ENCODE measurements around the gene NPFFR1. TPM values are rescaled to one million over a fixed set of nuclear protein-coding genes. Genes with fewer than 3 reads are reported as not detected.
A peak's percentile ranks its signal among the peaks of the same experiment; 100 is the strongest.

Gene NPFFR1
- total RNA-seq, 2 donors from 2014 or later = not detected

GRCh38 chr10:70221030-70221429 is 62.8 kb downstream of the NPFFR1 start:
- ATAC-seq (replicated peaks) = no peak
- Mint-ChIP-seq H3K4me3 (peak overlapping the region; percentile 47), H3K27ac (peak overlapping the region; percentile 12), H3K27me3 (no peaks in the 10 kb centered on the region), H3K36me3 (ENCODE audit: low read depth) (peaks cover 65% of the 10 kb centered on the region), H3K9me3 (no peaks in the 10 kb centered on the region), H3K4me1 (peaks cover 21% of the 10 kb centered on the region)

DNA sequence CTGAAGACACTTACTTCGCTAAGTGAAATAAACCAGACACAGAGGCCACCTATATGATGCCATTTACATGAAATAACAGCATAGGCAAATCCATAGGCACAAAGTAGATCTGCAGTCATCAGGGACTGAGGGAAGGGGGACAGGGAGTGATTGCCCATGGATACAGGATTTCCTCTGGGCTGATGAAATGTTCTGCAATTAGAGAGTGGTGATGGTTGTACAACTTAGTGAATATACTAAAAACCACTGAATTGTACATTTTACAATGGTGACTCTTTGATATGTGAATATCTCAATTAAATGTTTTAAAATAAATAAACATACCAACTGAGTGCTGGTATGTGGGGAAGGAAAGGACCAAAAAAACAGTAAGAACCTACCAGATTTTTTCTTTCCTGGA is 70.9 kb downstream of the NPFFR1 start:
- H3K27me3 Mint-ChIP-seq = no peaks in the 10 kb centered on the region
- no peaks in the 10 kb centered on the region for H3K9me3 Mint-ChIP-seq
- no peak for ATAC-seq (replicated peaks)
- H3K36me3 Mint-ChIP-seq (ENCODE audit: low read depth) = peaks cover 100% of the 10 kb centered on the region
- H3K4me3 Mint-ChIP-seq = no peak overlapping the region
- no peaks in the 10 kb centered on the region for H3K4me1 Mint-ChIP-seq
- H3K27ac Mint-ChIP-seq = no peak overlapping the region

- Mint-ChIP-seq H3K27ac (peak overlapping the region; percentile 54), H3K27me3 (no peaks in the 10 kb centered on the region), H3K4me3 (no peak overlapping the region), H3K4me1 (no peaks in the 10 kb centered on the region), H3K36me3 (ENCODE audit: low read depth) (peaks cover 100% of the 10 kb centered on the region), H3K9me3 (no peaks in the 10 kb centered on the region)
- no peak for ATAC-seq (replicated peaks)
Observed at GRCh38 chr10:70212277-70212676, 71.5 kb downstream of the NPFFR1 start.

DNA sequence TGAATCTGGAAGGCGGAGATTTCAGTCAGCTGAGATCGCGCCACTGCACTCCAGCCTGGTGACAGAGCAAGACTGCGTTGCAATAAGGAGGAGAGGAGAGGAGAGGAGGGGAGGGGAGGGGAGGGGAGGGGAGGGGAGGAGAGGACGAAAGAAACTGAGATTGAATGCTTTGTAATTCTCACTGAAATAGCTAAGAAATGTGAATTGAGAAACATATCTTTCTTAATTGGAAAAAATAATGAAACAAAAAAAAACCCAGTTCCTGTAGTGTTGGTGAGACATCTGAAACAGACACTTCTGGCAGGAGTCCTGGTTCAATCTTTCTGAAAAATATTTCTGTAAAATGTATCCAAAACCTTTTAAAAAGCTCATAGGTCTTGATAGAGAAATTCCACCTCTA is 77.0 kb downstream of the NPFFR1 start:
- H3K4me1 Mint-ChIP-seq = no peaks in the 10 kb centered on the region
- no peaks in the 10 kb centered on the region for H3K27me3 Mint-ChIP-seq
- H3K27ac Mint-ChIP-seq = no peak overlapping the region
- ATAC-seq (replicated peaks) = no peak
- no peaks in the 10 kb centered on the region for H3K9me3 Mint-ChIP-seq
- H3K36me3 Mint-ChIP-seq (ENCODE audit: low read depth) = peaks cover 99% of the 10 kb centered on the region
- no peak overlapping the region for H3K4me3 Mint-ChIP-seq

- no peaks in the 10 kb centered on the region for H3K27me3 Mint-ChIP-seq
- no peak overlapping the region for H3K4me3 Mint-ChIP-seq
- no peak overlapping the region for H3K27ac Mint-ChIP-seq
- H3K36me3 Mint-ChIP-seq (ENCODE audit: low read depth) = peaks cover 99% of the 10 kb centered on the region
- ATAC-seq (replicated peaks) = no peak
- peaks cover 6% of the 10 kb centered on the region for H3K4me1 Mint-ChIP-seq
- H3K9me3 Mint-ChIP-seq = no peaks in the 10 kb centered on the region
Observed at GRCh38 chr10:70201105-70201504, 82.7 kb downstream of the NPFFR1 start.

DNA sequence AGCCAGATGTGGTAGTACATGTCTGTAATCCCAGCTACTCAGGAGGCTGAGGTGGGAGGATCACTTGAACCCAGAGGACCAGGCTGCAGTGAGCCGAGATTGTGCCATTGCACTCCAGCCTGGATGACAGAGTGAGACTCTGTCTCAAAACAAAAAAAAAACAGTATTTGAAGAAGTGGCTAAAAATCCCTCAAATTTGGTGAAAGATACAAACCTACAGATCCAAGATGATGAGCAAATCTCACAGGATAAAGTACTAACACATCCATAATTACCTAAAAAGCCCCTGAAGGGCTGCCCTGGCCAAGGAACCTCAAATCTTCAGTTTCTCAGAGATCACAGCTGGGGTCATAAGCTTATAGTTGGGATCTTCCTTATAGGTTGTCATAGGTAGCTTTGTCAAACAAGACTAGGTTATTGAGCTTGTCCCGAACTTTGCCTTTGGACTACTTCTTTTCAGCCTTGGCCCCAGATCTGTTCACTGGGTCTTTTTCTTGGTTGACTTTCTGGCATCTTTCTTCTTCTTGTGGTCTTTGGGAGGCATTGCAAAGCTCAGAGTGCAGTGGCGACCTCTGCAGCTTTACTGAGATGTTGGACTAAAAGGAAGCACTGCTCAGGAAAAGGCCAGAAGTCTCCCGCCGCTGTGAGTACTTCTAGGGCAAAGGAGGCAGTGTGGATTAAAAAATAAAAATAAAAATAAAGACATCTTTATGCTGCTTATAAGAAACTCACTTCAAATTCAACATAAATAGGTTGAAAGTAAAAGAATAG is 84.9 kb downstream of the NPFFR1 start:
- peaks cover 77% of the 10 kb centered on the region for H3K36me3 Mint-ChIP-seq (ENCODE audit: low read depth)
- ATAC-seq (replicated peaks) = no peak
- H3K27me3 Mint-ChIP-seq = no peaks in the 10 kb centered on the region
- H3K4me1 Mint-ChIP-seq = peaks cover 6% of the 10 kb centered on the region
- H3K9me3 Mint-ChIP-seq = no peaks in the 10 kb centered on the region
- H3K4me3 Mint-ChIP-seq = no peak overlapping the region
- H3K27ac Mint-ChIP-seq = no peak overlapping the region

Other genes with a start within 250 kb of the NPFFR1 start
- gene MACROH2A2, start 231.2 kb downstream of the NPFFR1 start, total RNA-seq = 1 to 10 TPM; 2.4 to 2.5 TPM
- 10 to 100 TPM; 11.3 to 14.3 TPM for gene AIFM2, start 151.2 kb downstream of the NPFFR1 start, total RNA-seq
- 10 to 100 TPM in 1 of 2 donors, 1 to 10 TPM in 1; 9.6 to 16.4 TPM for gene TYSND1, start 137.3 kb downstream of the NPFFR1 start, total RNA-seq
- gene SAR1A, start 113.5 kb downstream of the NPFFR1 start, total RNA-seq = 10 to 100 TPM; 70.0 to 92.2 TPM
- 100 to 1,000 TPM; 176 to 260 TPM for gene PPA1, start 50.6 kb downstream of the NPFFR1 start, total RNA-seq
- gene LRRC20, start 98.6 kb upstream of the NPFFR1 start, total RNA-seq = 10 to 100 TPM in 1 of 2 donors, 1 to 10 TPM in 1; 4.9 to 10.7 TPM
- 10 to 100 TPM; 16.1 to 29.0 TPM for gene EIF4EBP2, start 120.1 kb upstream of the NPFFR1 start, total RNA-seq
- not detected for gene NODAL, start 157.7 kb upstream of the NPFFR1 start, total RNA-seq
- 1 to 10 TPM in 1 of 2 donors, under 1 TPM in 1; 0.17 to 1.4 TPM for gene PALD1, start 194.8 kb upstream of the NPFFR1 start, total RNA-seq

Measured in activated T-helper 17 cell treated with anti-CD3 and anti-CD28 coated beads, Interleukin-2, amount 50 U/mL, for 72 hours (primary cell).